Loucy (cell line): ENCODE measurements around the gene SRPK3.

Experiments used
- H2AFZ ChIP-seq: fragments of 200-600 bp; sonication (generic); 2 replicates; pipeline ENCODE4 v1.6.0; 2016; ENCODE audit warnings: antibody characterized with exemption, mild to moderate bottlenecking, low read length, moderate library complexity
- H3F3A ChIP-seq: fragments of 200-600 bp; 2 replicates; pipeline ENCODE4 v1.6.0; 2016; ENCODE audit warnings: antibody characterized with exemption, low read depth, mild to moderate bottlenecking
- H3K27me3 ChIP-seq: fragments of 200-600 bp; sonication (generic); 2 replicates; pipeline ENCODE4 v1.6.1; 2014; ENCODE audit warnings: low read length, mild to moderate bottlenecking; ENCODE audit not compliant: insufficient read depth, poor library complexity, severe bottlenecking
- H3K36me3 ChIP-seq: fragments of 200-600 bp; sonication (generic); 2 replicates; pipeline ENCODE4 v1.6.1; 2016; ENCODE audit warnings: low read length; ENCODE audit not compliant: insufficient read depth
- H3K4me1 ChIP-seq: fragments of 200-600 bp; sonication (generic); 2 replicates; pipeline ENCODE4 v1.5.1; 2014; ENCODE audit warnings: low read length, mild to moderate bottlenecking; ENCODE audit not compliant: insufficient read depth, poor library complexity, severe bottlenecking
- H3K4me2 ChIP-seq: fragments of 200-600 bp; sonication (generic); 2 replicates; pipeline ENCODE4 v1.6.0; 2014; ENCODE audit warnings: antibody characterized with exemption, low read length, low read depth, mild to moderate bottlenecking; ENCODE audit not compliant: poor library complexity, severe bottlenecking
- H3K4me3 ChIP-seq: fragments of 200-600 bp; sonication (generic); 2 replicates; pipeline ENCODE4 v1.5.1; 2014; ENCODE audit warnings: low read length, mild to moderate bottlenecking, mixed read lengths; ENCODE audit not compliant: poor library complexity, severe bottlenecking
- H3K79me2 ChIP-seq: fragments of 200-600 bp; sonication (generic); 2 replicates; pipeline ENCODE4 v1.6.1; 2014; ENCODE audit warnings: low read length; ENCODE audit not compliant: insufficient read depth
- H3K9ac ChIP-seq: fragments of 200-600 bp; sonication (generic); 2 replicates; pipeline ENCODE4 v1.6.0; 2014; ENCODE audit warnings: mild to moderate bottlenecking, low read depth, low read length, moderate library complexity; ENCODE audit not compliant: poor library complexity, severe bottlenecking
- H3K9me2 ChIP-seq: fragments of 200-600 bp; sonication (generic); replicated peaks from 2 replicates; pipeline ENCODE4 v1.6.1; 2016; ENCODE audit warnings: low read depth, low read length, mixed read lengths
- H3K9me3 ChIP-seq: fragments of 200-600 bp; sonication (generic); 2 replicates; pipeline ENCODE4 v1.6.1; 2014; ENCODE audit warnings: mild to moderate bottlenecking, antibody characterized with exemption, low read length, low read depth; ENCODE audit not compliant: insufficient read depth
- H4K20me1 ChIP-seq: fragments of 200-600 bp; sonication (generic); 2 replicates; pipeline ENCODE4 v1.6.0; 2014; ENCODE audit warnings: antibody characterized with exemption, low read length, mild to moderate bottlenecking; ENCODE audit not compliant: insufficient read depth, poor library complexity, severe bottlenecking
- EZH2phosphoT487 ChIP-seq: fragments of 200-600 bp; IDR thresholded peaks from 2 replicates; pipeline ENCODE4 v1.6.1; 2018; ENCODE audit warnings: antibody characterized with exemption, mild to moderate bottlenecking, moderate library complexity, borderline replicate concordance
- TF ChIP-seq, protein P1 (sequence below): fragments of 200-600 bp; sonication (generic); conservative IDR thresholded peaks from 2 replicates; pipeline ENCODE4 v1.5.1; 2014; ENCODE audit warnings: mild to moderate bottlenecking, antibody characterized with exemption, low read length

Gene SRPK3

DNA sequence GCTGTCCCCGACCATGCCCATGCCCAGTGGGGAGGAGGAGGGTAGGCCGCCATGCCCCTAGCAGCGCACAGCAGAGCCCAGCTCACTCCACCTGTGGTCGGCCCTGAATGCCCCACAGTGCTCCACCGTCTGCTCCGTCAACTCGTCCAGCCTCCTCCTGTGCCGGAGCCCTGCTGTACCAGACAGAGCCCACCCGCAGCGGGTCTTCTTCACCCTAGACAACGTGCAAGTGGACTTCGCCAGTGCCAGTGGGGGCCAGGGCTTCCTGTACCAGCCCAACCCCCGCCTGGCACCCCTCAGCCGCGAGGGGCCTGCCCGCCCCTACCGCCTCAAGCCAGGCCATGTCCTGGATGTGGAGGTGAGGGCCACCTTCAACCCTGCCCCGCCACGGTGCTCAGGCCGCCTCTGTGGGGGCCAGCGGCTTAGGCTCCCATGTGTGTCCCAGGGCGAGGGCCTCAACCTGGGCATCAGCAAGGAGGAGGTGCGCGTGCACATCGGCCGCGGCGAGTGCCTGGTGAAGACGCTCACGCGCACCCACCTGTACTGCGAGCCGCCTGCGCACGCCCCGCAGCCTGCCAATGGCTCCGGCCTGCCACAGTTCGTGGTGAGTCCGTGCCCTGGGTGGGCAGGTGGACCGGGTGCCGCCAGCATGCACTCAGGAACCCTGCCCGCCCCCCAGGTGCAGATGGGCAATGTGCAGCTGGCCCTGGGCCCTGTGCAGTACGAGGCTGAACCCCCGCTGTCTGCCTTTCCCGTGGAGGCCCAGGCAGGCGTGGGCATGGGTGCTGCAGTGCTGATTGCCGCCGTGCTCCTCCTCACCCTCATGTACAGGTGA is 6.9 kb upstream of the SRPK3 start:
- H3K27me3 ChIP-seq: no peaks in the 10 kb centered on the region
- H3K4me2 ChIP-seq: no peak overlapping the region
- no peaks in the 10 kb centered on the region for H3K79me2 ChIP-seq
- H3K4me1 ChIP-seq: no peaks in the 10 kb centered on the region
- no peaks in the 10 kb centered on the region for H3K9me3 ChIP-seq
- no peaks in the 10 kb centered on the region for H3K9me2 ChIP-seq
- H3F3A ChIP-seq: no peaks in the 10 kb centered on the region
- H3K36me3 ChIP-seq: no peaks in the 10 kb centered on the region
- H2AFZ ChIP-seq: no peak overlapping the region
- no peaks in the 10 kb centered on the region for H4K20me1 ChIP-seq
- H3K9ac ChIP-seq: no peak overlapping the region
- TF ChIP-seq EZH2phosphoT487: no peak
- TF ChIP-seq, protein P1, sequence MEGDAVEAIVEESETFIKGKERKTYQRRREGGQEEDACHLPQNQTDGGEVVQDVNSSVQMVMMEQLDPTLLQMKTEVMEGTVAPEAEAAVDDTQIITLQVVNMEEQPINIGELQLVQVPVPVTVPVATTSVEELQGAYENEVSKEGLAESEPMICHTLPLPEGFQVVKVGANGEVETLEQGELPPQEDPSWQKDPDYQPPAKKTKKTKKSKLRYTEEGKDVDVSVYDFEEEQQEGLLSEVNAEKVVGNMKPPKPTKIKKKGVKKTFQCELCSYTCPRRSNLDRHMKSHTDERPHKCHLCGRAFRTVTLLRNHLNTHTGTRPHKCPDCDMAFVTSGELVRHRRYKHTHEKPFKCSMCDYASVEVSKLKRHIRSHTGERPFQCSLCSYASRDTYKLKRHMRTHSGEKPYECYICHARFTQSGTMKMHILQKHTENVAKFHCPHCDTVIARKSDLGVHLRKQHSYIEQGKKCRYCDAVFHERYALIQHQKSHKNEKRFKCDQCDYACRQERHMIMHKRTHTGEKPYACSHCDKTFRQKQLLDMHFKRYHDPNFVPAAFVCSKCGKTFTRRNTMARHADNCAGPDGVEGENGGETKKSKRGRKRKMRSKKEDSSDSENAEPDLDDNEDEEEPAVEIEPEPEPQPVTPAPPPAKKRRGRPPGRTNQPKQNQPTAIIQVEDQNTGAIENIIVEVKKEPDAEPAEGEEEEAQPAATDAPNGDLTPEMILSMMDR: no peak
- no peak overlapping the region for H3K4me3 ChIP-seq

DNA sequence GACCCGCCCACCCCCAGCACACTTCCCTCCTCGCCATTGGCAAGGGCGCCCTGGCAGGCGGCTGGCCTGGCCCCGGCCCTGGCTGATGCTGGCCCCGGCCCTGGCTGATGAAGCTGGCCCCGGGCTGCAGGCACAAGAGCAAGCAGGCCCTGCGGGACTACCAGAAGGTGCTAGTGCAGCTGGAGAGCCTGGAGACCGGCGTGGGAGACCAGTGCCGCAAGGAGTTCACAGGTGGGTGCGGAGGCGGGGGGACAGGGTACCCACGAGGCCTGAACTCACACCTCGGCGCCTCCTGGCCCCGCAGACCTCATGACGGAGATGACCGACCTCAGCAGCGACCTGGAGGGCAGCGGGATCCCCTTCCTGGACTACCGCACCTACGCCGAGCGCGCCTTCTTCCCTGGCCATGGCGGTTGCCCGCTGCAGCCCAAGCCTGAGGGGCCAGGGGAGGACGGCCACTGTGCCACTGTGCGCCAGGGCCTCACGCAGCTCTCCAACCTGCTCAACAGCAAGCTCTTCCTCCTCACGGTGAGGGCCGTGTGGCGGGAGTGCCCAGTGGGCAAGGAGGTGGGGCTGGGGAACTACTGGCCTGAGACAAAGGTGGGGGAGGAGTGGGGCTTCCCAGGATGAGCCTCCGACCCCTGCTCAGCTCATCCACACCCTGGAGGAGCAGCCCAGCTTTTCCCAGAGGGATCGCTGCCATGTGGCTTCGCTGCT is 6.1 kb upstream of the SRPK3 start:
- Histone ChIP-seq H3K36me3 (no peaks in the 10 kb centered on the region), H3K4me2 (no peak overlapping the region), H2AFZ (no peak overlapping the region), H3K9ac (no peak overlapping the region), H3K4me3 (no peak overlapping the region), H3K9me2 (no peaks in the 10 kb centered on the region), H3K4me1 (no peaks in the 10 kb centered on the region), H3F3A (no peaks in the 10 kb centered on the region), H3K27me3 (no peaks in the 10 kb centered on the region), H3K79me2 (no peaks in the 10 kb centered on the region), H4K20me1 (no peaks in the 10 kb centered on the region), H3K9me3 (no peaks in the 10 kb centered on the region)
- TF ChIP-seq, protein P1: no peak
- TF ChIP-seq EZH2phosphoT487: no peak

DNA sequence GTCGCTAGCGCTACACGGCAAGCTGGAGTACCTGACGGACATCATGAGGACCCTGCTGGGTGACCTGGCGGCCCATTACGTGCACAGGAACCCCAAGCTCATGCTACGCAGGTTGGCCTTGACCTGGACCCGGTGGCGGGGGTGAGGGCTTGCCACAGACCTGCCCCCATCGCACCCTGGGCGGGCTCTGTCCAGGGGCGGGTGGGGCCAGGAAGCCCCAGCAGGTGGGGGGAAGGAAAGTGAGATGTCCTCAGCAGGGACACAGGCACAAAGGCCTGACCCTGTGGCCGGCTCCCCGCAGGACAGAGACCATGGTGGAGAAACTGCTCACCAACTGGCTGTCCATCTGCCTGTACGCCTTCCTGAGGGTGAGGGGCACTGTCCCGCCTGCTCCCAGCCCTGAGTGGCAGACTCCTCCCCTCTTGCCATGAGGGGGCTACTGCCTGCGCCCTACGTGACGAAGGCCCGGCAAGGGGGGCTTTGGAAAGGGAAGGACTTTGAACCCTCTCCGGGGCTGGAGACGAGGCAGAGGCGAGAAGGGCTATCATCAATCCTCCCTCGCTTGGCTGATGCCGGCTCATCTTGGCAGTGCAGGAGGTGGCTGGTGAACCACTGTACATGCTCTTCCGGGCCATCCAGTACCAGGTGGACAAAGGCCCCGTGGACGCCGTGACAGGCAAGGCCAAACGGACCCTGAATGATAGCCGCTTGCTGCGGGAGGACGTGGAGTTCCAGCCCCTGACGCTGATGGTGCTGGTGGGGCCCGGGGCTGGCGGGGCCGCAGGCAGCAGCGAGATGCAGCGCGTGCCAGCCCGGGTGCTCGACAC is 5.3 kb upstream of the SRPK3 start:
- Histone ChIP-seq H3K9me3 (no peaks in the 10 kb centered on the region), H3K27me3 (no peaks in the 10 kb centered on the region), H3K4me1 (no peaks in the 10 kb centered on the region), H3K4me2 (no peak overlapping the region), H3K9me2 (no peaks in the 10 kb centered on the region), H4K20me1 (no peaks in the 10 kb centered on the region), H3K4me3 (no peak overlapping the region), H3K79me2 (no peaks in the 10 kb centered on the region), H3K36me3 (no peaks in the 10 kb centered on the region), H3K9ac (no peak overlapping the region), H3F3A (no peaks in the 10 kb centered on the region), H2AFZ (no peak overlapping the region)
- TF ChIP-seq, protein P1: no peak
- no peak for TF ChIP-seq EZH2phosphoT487
